Fibroblast of skin of abdomen (primary cell): ENCODE measurements around the gene FNBP1.
"Not testable (repeated sequence)": the region's sequence is repeated elsewhere in the genome, so short reads cannot be mapped to it uniquely, and the experiment has no call there.

ENCODE experiments used
- DNase-seq: peaks from one replicate; pipeline ENCODE4 v3.0.0-alpha.2; 2013

FNBP1 gene

GRCh38 chr9:129952337-129952736 is 90.7 kb downstream of the FNBP1 start:
- DNase-seq: no peak

- no peak for DNase-seq
Observed at GRCh38 chr9:129949821-129950220, 93.2 kb downstream of the FNBP1 start.

DNA sequence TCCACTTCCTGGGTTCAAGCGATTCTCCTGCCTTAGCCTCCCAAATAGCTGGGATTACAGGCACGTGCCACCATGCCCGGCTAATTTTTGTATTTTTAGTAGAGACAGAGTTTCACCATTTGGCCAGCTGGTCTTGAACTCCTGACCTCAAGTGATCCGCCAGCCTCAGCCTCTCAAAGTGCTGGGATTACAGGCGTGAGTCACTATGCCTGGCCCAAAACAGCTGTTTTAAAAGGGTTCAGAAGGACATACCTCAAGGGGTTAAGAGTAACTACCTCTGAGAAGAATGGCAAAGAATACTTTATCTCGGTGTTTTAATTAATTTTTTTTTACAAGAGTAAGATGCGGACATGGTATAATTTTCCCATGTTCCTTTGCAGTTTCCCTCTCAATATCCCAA is 94.4 kb downstream of the FNBP1 start:
- DNase-seq: not testable (repeated sequence)

GRCh38 chr9:129946246-129946995 is 96.6 kb downstream of the FNBP1 start:
- no peak for DNase-seq

GRCh38 chr9:129945314-129945713 is 97.7 kb downstream of the FNBP1 start:
- DNase-seq: peak; percentile 36

- no peak for DNase-seq
Observed at GRCh38 chr9:129944506-129945116, 98.4 kb downstream of the FNBP1 start.

- peak; percentile 80 for DNase-seq
Observed at GRCh38 chr9:129939431-129939830, 103.6 kb downstream of the FNBP1 start.

GRCh38 chr9:129938291-129938979 is 104.6 kb downstream of the FNBP1 start:
- DNase-seq: peak; percentile 91

- not testable (repeated sequence) for DNase-seq
Observed at GRCh38 chr9:129937879-129938278, 105.1 kb downstream of the FNBP1 start.

DNA sequence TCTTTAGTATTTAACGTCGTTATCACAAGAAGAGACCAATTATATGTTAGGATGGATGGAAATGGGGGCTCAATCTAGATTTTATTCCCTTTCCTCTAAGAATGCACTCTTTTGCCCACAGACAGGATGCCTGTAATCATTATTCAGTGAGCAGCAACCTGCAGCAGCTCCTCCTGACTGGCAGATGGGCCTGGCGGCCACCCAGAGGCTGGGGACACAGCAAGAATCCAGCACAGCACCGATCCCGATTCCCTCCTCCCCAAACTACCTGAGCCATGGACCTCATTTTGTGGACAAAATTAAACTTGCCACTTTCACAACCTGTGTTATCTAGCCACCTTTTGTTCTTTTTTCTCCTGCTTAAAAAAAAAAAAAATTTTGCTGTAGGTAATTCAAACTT is 106.8 kb downstream of the FNBP1 start:
- DNase-seq: no peak

- DNase-seq: no peak
Observed at GRCh38 chr9:129934780-129935179, 108.2 kb downstream of the FNBP1 start.

DNA sequence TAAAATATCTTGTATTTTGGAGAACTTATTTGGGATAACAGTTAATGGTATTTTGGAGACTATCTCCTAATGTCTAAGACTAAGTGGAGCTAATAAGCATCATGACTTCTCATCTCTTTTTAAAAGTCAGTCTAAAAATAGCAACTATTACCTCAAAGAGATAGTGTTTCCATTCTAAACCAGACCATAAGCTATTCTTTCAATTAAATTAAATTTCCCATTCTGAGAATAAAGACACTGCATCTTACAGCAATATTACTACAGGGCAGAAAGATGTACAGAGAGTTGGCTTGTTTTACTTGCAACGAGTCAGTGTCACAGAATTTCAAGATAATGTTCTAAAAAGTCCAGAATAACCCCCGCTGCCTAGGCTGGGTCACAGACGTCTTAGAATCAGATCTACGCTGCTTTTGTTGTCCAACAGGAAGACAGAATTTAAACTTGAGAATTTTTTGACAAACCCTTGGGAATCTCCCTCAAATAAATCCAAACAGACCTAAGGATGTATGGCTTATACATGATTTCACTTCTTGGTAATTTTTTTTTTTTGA is 108.9 kb downstream of the FNBP1 start:
- DNase-seq: no peak

GRCh38 chr9:129933185-129934040 is 109.6 kb downstream of the FNBP1 start:
- peak; percentile 72 for DNase-seq

GRCh38 chr9:129932303-129933151 is 110.5 kb downstream of the FNBP1 start:
- DNase-seq: peak; percentile 26

- DNase-seq: no peak
Observed at GRCh38 chr9:129930743-129931142, 112.2 kb downstream of the FNBP1 start.

GRCh38 chr9:129929496-129930125 is 113.4 kb downstream of the FNBP1 start:
- DNase-seq: no peak

- no peak for DNase-seq
Observed at GRCh38 chr9:129923589-129923988, 119.4 kb downstream of the FNBP1 start.

DNA sequence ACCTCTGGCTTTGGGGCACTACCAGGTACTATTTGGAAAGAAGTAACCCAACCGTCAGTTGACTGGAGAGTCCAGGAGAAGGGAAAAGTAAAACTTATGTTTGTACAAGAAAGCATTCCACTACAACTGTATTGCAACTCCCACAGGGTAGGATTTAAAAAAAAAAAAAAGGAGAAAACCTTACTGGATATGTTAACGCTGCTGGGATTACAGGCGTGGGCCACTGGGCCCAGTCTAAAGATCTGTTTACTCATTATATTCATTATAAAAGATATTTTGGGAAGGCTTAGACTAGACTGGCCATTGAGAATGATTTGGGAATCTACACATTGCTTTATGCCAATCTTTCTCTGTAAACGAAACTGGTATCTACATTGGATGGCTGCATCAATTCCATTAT is 121.1 kb downstream of the FNBP1 start:
- no peak for DNase-seq

GRCh38 chr9:129919841-129920240 is 123.1 kb downstream of the FNBP1 start:
- no peak for DNase-seq

DNA sequence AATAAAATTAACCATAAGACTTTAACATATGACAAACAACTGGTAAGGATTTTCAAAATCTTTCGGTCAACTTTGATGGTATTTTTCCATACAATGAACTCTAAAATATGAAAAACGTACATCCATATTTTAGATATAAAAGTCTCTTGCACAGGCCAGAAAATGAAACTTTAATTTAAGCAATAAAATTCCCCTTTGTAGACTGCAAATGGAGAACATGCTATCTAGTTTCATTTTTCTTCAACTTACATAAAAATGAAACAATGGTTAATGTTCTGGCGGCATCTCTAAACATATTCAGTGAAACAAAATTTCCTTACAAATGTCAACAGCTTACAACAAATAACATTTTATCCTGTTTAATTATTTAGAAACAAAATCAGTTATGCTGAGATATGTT is 123.7 kb downstream of the FNBP1 start:
- no peak for DNase-seq
